Measurements from ENCODE around the gene TRDMT1. TPM values are rescaled to one million over a fixed set of nuclear protein-coding genes. Genes with fewer than 3 reads are reported as not detected.

The TRDMT1 gene
- polyA plus RNA-seq (2011; rRNA removed) (2.4 and 4.2 TPM in 2 replicates), polyA minus RNA-seq (2011; rRNA and poly(A)+ RNA removed) (3.0 and 4.0 TPM in 2 replicates)

DNA sequence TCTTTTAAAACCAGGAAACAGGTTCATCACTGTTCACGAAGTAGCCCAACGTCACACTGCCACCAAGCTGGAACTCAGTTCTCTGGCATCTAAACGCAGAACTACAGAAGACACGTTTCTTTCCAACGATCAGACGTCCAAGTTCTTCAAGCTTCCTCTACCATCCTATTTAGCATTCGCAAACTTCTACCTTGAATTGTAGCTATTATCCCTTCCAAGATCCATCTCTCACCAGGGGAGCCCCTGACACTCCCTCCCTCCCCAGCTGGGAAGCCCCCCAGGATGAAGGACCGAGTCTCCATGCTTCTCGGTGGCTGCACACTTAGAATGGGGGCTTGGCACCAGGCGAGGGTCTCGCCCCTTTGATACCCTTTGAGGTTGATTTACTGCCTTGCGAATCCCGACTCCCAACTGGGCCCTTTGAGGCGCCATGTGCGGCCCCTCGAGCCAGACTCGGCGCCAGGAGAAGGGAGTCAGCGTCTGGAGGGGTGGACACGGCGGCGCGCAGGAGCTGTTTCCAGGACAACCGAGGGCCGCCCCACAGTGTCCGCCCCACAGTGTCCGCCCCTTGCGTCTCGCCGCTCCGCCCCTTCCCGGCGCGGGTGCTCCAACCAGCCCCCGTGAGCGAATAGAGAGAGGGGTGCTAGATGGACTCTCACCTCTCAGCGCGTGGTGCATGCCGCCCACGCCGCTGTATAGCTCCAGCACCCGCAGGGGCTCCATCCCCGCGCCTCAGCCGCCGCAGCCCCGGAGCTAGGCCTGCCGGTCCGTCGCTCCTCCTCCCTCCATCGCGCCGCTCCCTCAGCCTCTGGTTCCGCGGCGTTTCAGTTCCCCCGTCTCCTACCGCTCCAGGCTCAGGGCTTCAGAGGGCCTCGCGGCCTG lies at the start of gene TRDMT1:
Gene TRDMT1, minus strand, starts transcription at position 761 of the 882 bp plus-strand sequence. Its CDS starts 38 bp downstream, at position 723.
- DNase-seq (ENCODE audit: low read depth), result no peak
- ChIA-PET CTCF (interaction anchor here (0.8 to 1.9 kb wide), 8 partner anchors 11 to 355 kb away, joined by 3 to 6 read pairs (median 4); no protein-coding TSS in a partner anchor), POLR2A (no interaction called here)
- Histone ChIP-seq H3K27me3 (ENCODE audit: control insufficient read depth, insufficient read depth, low read length) (no peaks in the 10 kb centered on the region), H3K4me3 (ENCODE audit: low read depth, low read length) (peak within 1 kb of the TSS; percentile 71), H3K36me3 (ENCODE audit: control insufficient read depth, insufficient read depth, low read length) (no peaks in the 10 kb centered on the region)
- no peak for TF ChIP-seq CTCF (IDR thresholded peaks at IDR 0.05; ENCODE audit: insufficient read depth, low read depth, low read length)

- TF ChIP-seq CTCF (IDR thresholded peaks at IDR 0.05; ENCODE audit: insufficient read depth, low read depth, low read length), result 0 out of 2 replicates have a peak, but pooled peaks have one; percentile 2
- CTCF ChIA-PET, result interaction anchor here (1.0 to 1.5 kb wide), 4 partner anchors 9 to 405 kb away, joined by 3 to 6 read pairs (median 4); no protein-coding TSS in a partner anchor
- no peaks in the 10 kb centered on the region for H3K36me3 ChIP-seq (ENCODE audit: control insufficient read depth, insufficient read depth, low read length)
- no peaks in the 10 kb centered on the region for H3K27me3 ChIP-seq (ENCODE audit: control insufficient read depth, insufficient read depth, low read length)
- DNase-seq (ENCODE audit: low read depth), result no peak
- POLR2A ChIA-PET, result no interaction called here
- H3K4me3 ChIP-seq (ENCODE audit: low read depth, low read length), result no peak overlapping the region
Measured at GRCh38 chr10:17250736-17251135, 49.3 kb upstream of the TRDMT1 start.

GRCh38 chr10:17249820-17250219 lies 48.3 kb upstream of the TRDMT1 start:
- no peaks in the 10 kb centered on the region for H3K27me3 ChIP-seq (ENCODE audit: control insufficient read depth, insufficient read depth, low read length)
- peak; percentile 29; the same call in 1 of the 2 replicates for TF ChIP-seq CTCF (IDR thresholded peaks at IDR 0.05; ENCODE audit: insufficient read depth, low read depth, low read length)
- no peaks in the 10 kb centered on the region for H3K36me3 ChIP-seq (ENCODE audit: control insufficient read depth, insufficient read depth, low read length)
- POLR2A ChIA-PET, result no interaction called here
- no peak for DNase-seq (ENCODE audit: low read depth)
- CTCF ChIA-PET, result interaction anchor here (1.0 to 1.5 kb wide), 4 partner anchors 10 to 404 kb away, joined by 3 to 6 read pairs (median 4); no protein-coding TSS in a partner anchor
- no peak overlapping the region for H3K4me3 ChIP-seq (ENCODE audit: low read depth, low read length)

DNA sequence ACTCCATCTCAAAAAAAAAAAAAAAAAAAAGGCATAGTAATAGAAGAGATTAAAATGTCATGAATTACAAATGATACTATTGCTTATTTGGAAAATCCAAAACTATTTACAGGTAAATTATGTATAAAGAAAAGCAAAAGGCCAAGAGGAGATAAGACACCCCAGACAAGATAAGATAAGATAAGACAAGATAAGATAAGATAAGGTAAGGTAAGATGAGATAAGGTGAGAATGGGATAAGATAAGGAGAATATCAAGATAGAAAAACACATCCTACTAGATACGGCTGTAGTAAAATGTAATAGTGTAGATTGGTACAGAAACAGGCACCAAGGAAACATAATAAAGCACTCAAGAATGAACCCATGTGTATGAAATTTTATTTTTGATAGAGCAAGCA lies 47.5 kb upstream of the TRDMT1 start:
- no peak for TF ChIP-seq CTCF (IDR thresholded peaks at IDR 0.05; ENCODE audit: insufficient read depth, low read depth, low read length)
- Histone ChIP-seq H3K4me3 (ENCODE audit: low read depth, low read length) (no peak overlapping the region), H3K36me3 (ENCODE audit: control insufficient read depth, insufficient read depth, low read length) (no peaks in the 10 kb centered on the region), H3K27me3 (ENCODE audit: control insufficient read depth, insufficient read depth, low read length) (no peaks in the 10 kb centered on the region)
- DNase-seq (ENCODE audit: low read depth), result no peak
- ChIA-PET CTCF (interaction anchor here (0.9 kb wide), 1 partner anchor 406 kb away, joined by 3 read pairs; no protein-coding TSS in a partner anchor), POLR2A (no interaction called here)

GRCh38 chr10:17247210-17247609 lies 45.7 kb upstream of the TRDMT1 start:
- POLR2A ChIA-PET, result no interaction called here

More at GRCh38 chr10:17247210-17247609, 45.7 kb upstream of the TRDMT1 start:
- no peak for DNase-seq (ENCODE audit: low read depth)
- CTCF ChIA-PET, result interaction anchor here (0.9 to 1.6 kb wide), 4 partner anchors 9 to 403 kb away, joined by 3 to 5 read pairs (median 4); no protein-coding TSS in a partner anchor
- H3K27me3 ChIP-seq (ENCODE audit: control insufficient read depth, insufficient read depth, low read length), result no peaks in the 10 kb centered on the region
- H3K4me3 ChIP-seq (ENCODE audit: low read depth, low read length), result no peak overlapping the region
- no peaks in the 10 kb centered on the region for H3K36me3 ChIP-seq (ENCODE audit: control insufficient read depth, insufficient read depth, low read length)
- TF ChIP-seq CTCF (IDR thresholded peaks at IDR 0.05; ENCODE audit: insufficient read depth, low read depth, low read length), result no peak
